ENCODE data around the gene FAM13C.

DNA sequence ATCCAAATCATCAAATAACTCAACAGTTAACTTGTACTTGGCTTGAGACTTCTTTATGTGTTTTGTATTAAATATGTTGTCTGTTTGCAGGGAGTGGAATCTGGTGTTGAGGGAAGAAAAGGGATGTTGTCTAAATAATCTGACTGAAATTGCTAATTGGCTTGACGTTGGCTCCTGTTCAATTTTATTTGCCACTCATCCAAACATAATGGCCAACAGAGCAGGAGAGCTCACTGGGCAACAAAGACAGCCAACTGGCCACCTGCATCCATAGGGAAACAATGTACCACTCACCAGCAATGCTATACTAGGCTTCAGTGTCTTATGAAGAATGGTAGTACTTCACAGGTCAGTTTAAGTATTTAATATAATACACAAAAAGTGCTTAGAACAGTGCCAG is 80.5 kb downstream of the FAM13C start:
- TF ChIP-seq POLR2AphosphoS5 (IDR thresholded peaks at IDR 0.05; ENCODE audit: low read depth, low read length) (no peak), POLR2A (IDR thresholded peaks at IDR 0.05; ENCODE audit: low read depth, low read length) (no peak), TAF1 (IDR thresholded peaks at IDR 0.05; ENCODE audit: borderline replicate concordance, low read depth, low read length) (no peak)
